ENCODE data around the gene MIER3.

GRCh38 chr5:56963246-56963645 lies 11.3 kb upstream of the MIER3 start:
- TF ChIP-seq CTCF (IDR thresholded peaks at IDR 0.05) = no peak
- TF ChIP-seq POLR2A (IDR thresholded peaks at IDR 0.05) = no peak

Measured in body of pancreas (tissue), 4 donors.